ENCODE results near the gene MRPL17. TPM values are rescaled to one million over a fixed set of nuclear protein-coding genes. Genes with fewer than 3 reads are reported as not detected.

The MRPL17 gene
- total RNA-seq, 1 donor from 2014 or later = 89.9 TPM

DNA sequence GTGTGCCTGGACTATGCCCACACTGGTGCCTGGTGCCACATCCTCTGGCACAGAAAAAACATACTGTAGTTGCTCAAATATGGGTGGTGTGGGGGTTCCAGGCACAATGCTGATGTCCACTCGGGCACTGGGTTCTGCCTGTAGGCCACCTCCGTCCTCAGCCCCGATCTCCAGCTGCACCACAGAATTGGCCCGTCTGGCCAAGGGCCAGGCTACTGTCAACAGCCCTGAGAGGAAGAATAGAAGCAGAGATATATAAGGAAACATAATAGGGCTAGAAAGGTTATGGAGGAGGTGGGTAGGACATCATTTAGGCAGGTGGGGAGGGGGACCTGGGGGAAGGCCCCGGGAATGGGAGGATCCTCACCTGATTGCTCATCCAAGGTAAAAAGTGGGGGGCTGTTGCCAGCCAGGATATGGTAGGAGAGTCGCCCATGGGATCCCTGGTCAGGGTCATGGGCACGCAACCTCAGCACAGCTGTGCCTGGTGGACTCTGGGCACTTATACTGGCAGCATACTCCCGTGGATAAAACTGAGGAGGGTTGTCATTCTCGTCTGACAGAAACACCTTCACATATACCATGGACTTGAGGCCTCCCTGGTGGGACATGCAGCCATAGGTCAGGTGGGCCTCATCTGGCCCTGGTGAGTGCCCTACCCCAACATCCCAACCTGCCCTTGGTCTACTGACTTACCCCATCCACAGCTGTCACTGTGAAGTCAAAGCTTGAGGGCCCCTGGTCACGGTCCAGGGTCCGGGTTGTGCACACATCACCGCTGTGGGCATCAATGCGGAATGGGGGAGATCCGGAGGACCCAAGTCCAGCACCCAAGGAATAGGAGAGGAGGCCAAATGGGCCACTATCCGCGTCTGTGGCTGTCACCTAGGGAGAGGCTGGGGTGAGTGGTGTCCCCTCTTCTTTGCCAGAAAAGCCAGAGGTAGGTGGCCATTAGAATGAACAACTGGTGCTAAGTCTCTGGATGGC, 49.4 kb downstream of the MRPL17 start:
- Histone ChIP-seq H3K27me3 (ENCODE audit: insufficient read depth, low read length) (no peaks in the 10 kb centered on the region), H2AFZ (ENCODE audit: low read depth, low read length) (no peak overlapping the region), H3K4me3 (ENCODE audit: insufficient read depth, low read depth, low read length) (no peak overlapping the region), H3K4me1 (ENCODE audit: insufficient read depth, low read length) (peaks cover 8% of the 10 kb centered on the region), H3K9me3 (ENCODE audit: insufficient read depth, low read depth, low read length) (no peaks in the 10 kb centered on the region), H3K4me2 (ENCODE audit: low read length) (no peak overlapping the region), H4K20me1 (ENCODE audit: insufficient read depth, low read length) (no peaks in the 10 kb centered on the region), H3K36me3 (ENCODE audit: insufficient read depth, low read length) (no peaks in the 10 kb centered on the region), H3K9ac (ENCODE audit: low read length) (no peak overlapping the region), H3K27ac (ENCODE audit: low read depth, low read length) (no peak overlapping the region), H3K79me2 (ENCODE audit: insufficient read depth, low read length) (no peaks in the 10 kb centered on the region)
- H3K9me3 Mint-ChIP-seq (ENCODE audit: unreplicated experiment) = no peaks in the 10 kb centered on the region
- H3K27me3 Mint-ChIP-seq (ENCODE audit: low read depth, unreplicated experiment) = peaks cover 30% of the 10 kb centered on the region
- TF ChIP-seq EZH2 (IDR thresholded peaks at IDR 0.05; ENCODE audit: insufficient read depth, low read length) = no peak
- no peak for TF ChIP-seq CTCF (IDR thresholded peaks at IDR 0.05; ENCODE audit: insufficient read depth, low read depth, low read length)
- FAIRE-seq = no peak
- DNase-seq (ENCODE audit: low read depth) = no peak
- no peak overlapping the region for H3K27ac Mint-ChIP-seq (ENCODE audit: unreplicated experiment)
- no peaks in the 10 kb centered on the region for H3K4me1 Mint-ChIP-seq (ENCODE audit: low read depth, unreplicated experiment)
- no peak overlapping the region for H3K4me3 Mint-ChIP-seq (ENCODE audit: unreplicated experiment)
- H3K36me3 Mint-ChIP-seq (ENCODE audit: low read depth, unreplicated experiment) = peaks cover 18% of the 10 kb centered on the region

- Histone ChIP-seq H3K79me2 (ENCODE audit: insufficient read depth, low read length) (no peaks in the 10 kb centered on the region), H2AFZ (ENCODE audit: low read depth, low read length) (no peak overlapping the region), H3K9ac (ENCODE audit: low read length) (no peak overlapping the region), H3K4me3 (ENCODE audit: insufficient read depth, low read depth, low read length) (no peak overlapping the region), H4K20me1 (ENCODE audit: insufficient read depth, low read length) (no peaks in the 10 kb centered on the region), H3K36me3 (ENCODE audit: insufficient read depth, low read length) (no peaks in the 10 kb centered on the region), H3K27me3 (ENCODE audit: insufficient read depth, low read length) (no peaks in the 10 kb centered on the region), H3K9me3 (ENCODE audit: insufficient read depth, low read depth, low read length) (no peaks in the 10 kb centered on the region), H3K27ac (ENCODE audit: low read depth, low read length) (no peak overlapping the region), H3K4me1 (ENCODE audit: insufficient read depth, low read length) (peaks cover 8% of the 10 kb centered on the region), H3K4me2 (ENCODE audit: low read length) (no peak overlapping the region)
- no peaks in the 10 kb centered on the region for H3K9me3 Mint-ChIP-seq (ENCODE audit: unreplicated experiment)
- FAIRE-seq = no peak
- DNase-seq (ENCODE audit: low read depth) = no peak
- peaks cover 37% of the 10 kb centered on the region for H3K27me3 Mint-ChIP-seq (ENCODE audit: low read depth, unreplicated experiment)
- no peaks in the 10 kb centered on the region for H3K4me1 Mint-ChIP-seq (ENCODE audit: low read depth, unreplicated experiment)
- peaks cover 18% of the 10 kb centered on the region for H3K36me3 Mint-ChIP-seq (ENCODE audit: low read depth, unreplicated experiment)
- TF ChIP-seq CTCF (IDR thresholded peaks at IDR 0.05; ENCODE audit: insufficient read depth, low read depth, low read length) (no peak), EZH2 (IDR thresholded peaks at IDR 0.05; ENCODE audit: insufficient read depth, low read length) (no peak)
- H3K4me3 Mint-ChIP-seq (ENCODE audit: unreplicated experiment) = no peak overlapping the region
- H3K27ac Mint-ChIP-seq (ENCODE audit: unreplicated experiment) = no peak overlapping the region
Observed at GRCh38 chr11:6632116-6633073, 50.7 kb downstream of the MRPL17 start.

All from astrocyte (in vitro differentiated cells and primary cell).